Umbilical cord (tissue), 2 donors: Measurements from ENCODE around the gene CCM2. TPM values are rescaled to one million over a fixed set of nuclear protein-coding genes. Genes with fewer than 3 reads are reported as not detected.
A peak's percentile ranks its signal among the peaks of the same experiment; 100 is the strongest.
"Not testable (repeated sequence)": the region's sequence is repeated elsewhere in the genome, so short reads cannot be mapped to it uniquely, and the experiment has no call there.

Source experiments
- DNase-seq: peaks from one replicate; pipeline ENCODE4 v3.0.0-alpha.2; 2015; ENCODE audit warnings: low spot score
- total RNA-seq: library from RNA; depleted of rRNA; stranded (reverse); fragments of >200 nt; gene quantifications from one replicate; pipeline ENCODE4 v1.2.3, GENCODE V29; 2014; ENCODE audit warnings: low replicate concordance; ENCODE audit not compliant: insufficient read depth

Gene CCM2
- total RNA-seq, 1 donor from 2014 or later = 21.4 TPM

DNA sequence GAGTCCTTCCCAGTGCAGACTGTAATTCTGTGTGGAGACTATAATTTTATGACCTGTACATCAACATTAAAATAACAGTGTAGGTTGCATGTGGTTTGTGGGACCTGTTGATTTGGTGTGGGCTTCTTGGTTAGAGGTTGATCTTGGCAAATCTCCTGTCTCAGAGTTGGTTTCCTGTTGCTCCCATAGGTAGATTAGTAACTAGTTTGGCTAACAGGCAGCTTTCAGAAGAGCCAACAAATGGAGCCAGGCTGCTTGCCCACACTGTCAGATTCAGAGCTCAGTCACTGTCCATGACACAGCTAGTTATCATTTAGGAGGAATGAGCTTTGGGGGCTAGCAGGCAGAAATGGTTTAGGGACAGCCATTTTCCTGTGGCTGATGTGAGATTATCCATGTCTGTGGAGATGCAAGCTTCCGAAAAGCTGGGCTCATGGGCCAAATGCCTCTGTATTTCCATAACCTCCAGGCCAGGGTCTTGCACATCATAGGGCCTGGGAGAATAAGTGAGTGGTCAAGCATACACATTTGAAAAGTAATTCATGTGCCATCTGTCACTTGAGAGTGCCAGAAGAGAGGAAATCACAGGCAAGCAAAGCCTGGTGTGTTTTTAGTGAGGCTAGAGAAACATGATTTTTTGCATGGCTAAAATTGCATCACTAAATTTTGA, 33.4 kb downstream of the CCM2 start:
- no peak for DNase-seq

DNA sequence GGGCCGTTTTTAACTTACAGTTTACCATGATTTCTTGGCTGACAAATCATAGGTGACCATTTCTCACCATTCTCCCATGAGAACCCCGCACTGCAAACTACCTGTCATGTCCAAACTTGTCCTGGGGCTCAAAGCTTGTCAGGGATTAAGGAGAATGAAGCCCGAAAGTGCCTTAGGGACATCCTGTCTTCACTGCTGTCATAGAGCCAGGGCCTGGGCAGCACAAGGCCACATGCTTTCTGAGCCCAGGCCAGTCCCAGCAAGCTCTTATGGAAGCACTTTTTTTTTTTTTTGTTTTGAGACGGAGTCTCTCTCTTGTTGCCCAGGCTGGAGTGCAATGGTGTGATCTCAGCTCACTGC, 33.9 kb downstream of the CCM2 start:
- peak; percentile 57 for DNase-seq

DNA sequence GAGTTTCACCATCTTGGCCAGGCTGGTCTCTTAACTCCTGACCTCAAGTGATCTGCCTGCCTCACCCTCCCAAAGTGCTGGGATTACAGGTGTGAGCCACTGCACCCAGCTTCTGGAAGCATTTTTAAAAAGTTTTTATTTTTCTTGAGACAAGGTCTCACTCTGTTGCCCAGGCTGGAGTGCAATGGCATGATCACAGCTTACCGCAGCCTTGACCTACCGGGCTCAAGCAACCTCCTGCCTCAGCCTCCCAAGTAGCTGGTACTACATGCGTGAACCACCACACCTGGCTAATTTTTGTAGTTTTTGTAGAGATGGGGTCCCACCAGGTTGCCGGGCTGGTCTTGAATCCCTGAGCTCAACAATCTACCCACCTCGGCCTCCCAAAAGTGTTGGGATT, 34.7 kb downstream of the CCM2 start:
- DNase-seq = not testable (repeated sequence)

DNA sequence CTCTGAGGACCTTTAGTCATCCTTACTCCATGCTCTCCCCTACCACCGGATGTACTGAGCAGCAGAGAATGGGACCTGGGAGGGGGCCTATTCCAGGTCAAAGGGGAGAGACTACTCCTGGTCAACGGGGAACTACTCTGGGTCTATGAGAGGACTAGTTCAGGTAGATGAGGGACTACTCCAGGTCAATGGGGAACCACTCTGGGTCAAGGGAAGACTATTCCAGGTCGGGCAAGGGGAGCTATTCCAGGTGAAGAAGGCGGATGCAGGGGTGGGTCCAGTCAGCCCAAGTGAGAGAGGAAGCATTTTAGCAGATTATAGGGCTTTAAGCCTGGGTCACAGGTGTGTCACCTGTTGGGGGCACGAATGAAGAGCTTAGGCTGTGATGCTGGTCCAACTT, 35.4 kb downstream of the CCM2 start:
- no peak for DNase-seq

DNA sequence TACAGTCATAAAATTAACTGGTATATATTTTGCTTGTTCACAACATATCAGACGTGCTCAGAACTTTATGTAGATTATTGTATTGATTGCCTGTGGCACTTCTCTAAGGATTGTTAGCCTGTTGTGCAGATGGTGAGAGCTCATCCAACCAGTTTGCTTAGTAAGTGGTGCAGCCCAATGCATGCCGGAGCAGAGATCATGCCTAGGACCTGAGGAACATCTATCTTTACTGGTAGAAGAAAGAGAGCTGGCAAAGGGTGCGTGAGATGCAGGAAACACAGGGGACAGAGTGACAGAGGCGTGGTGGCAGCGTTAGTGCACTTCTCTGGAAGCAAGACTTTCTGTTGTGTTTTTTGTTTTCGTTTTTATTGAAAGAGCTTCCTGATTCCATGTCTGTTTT, 35.9 kb downstream of the CCM2 start:
- DNase-seq = peak; percentile 22

GRCh38 chr7:45036317-45036716, 36.3 kb downstream of the CCM2 start:
- DNase-seq = no peak

GRCh38 chr7:45036796-45037195, 36.8 kb downstream of the CCM2 start:
- no peak for DNase-seq

- no peak for DNase-seq
Measured at GRCh38 chr7:45037876-45038275, 37.9 kb downstream of the CCM2 start.

DNA sequence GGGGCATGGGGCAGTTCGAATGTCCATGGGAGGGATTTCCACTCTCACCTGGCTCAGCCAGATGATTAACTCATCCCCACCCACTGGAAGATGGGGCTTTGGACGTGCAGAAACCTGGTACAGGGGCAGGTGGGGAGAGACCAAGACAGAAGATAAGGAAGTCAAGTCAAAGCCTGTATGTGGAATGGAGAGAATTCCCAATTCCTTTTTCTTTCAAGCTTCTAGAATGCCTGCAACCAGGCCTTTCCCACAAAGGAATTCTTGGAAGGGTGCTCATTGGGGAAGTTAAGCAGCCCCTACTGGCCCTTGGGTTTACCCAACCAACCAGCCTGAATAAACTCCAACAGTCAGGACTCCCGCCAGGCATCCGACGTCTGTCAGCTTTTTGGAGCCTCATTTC, 39.1 kb downstream of the CCM2 start:
- no peak for DNase-seq

DNA sequence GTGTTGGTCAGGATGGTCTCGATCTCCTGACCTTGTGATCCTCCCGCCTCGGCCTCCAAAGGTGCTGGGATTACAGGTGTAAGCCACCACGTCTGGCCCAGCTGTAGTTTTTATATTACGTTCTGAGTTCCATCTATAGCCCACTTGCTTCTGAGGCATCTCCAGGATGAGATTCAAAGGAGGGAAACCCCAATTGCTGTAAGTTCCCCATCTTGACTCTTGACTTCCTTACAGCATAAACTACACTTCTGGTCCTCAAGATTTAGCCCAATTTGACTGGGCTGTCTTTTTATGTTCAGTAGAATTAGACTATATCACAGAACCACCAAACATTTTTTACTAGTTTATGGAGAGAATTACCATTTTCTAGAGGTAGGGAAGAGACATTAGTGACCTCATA, 44.3 kb downstream of the CCM2 start:
- no peak for DNase-seq

DNA sequence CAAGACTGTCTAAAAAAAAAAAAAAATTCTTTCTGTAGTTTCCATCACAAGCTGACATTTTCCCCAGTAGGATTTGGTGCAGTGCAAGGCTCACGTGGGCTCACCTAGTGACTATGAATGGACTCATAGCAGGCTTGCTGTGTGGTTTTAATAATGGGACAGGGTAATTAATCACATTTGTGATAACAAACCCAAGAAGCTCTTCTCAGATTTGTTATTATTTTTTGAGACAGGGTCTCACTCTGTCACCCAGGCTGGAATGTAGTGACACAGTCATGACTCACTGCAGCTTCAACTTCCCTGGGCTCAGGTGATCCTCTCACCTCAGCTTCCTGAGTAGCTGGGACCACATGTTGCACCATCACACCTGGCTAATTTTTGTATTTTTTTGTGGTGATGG, 48.7 kb downstream of the CCM2 start:
- DNase-seq = no peak

- DNase-seq = no peak
Measured at GRCh38 chr7:45050198-45050597, 50.2 kb downstream of the CCM2 start.

DNA sequence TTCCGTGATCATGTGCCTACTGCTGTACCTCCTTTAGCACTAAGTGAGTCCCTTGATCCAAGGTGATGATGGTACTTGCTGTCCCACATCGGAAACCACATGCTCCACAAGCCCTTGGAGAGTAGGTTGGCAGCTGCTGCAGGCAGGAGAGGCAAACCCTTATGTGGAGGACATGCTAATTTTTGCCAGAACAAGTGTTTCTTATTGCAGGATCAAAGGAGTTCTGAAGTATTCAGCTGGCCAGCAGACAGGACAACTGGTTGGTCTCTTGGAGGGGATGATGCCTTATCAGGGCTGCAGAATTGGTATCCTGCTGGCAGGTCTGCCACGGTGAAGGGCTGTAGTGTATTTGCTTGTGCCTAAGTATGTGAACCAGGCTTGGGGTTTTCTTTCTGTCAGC, 52.0 kb downstream of the CCM2 start:
- no peak for DNase-seq

DNA sequence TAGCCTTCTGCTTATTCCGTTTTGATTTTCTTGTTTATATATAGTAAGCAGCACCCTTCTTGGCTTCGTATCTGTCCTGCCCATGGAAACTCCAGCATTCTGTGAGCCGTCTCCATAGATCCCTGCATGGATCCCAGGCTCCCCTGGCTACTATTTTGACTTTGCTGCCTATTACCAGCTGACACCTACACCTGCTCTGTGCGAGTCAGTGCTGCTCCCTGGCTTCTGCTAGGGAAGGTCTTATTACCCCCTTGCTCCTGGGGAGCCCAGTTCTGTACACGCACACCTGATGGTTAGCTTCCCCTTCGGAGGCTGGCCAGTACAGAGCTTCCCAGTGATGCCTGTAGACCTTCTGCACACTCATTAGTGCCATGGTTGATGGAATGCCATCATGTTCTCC, 53.4 kb downstream of the CCM2 start:
- no peak for DNase-seq

- no peak for DNase-seq
Measured at GRCh38 chr7:45053941-45054340, 53.9 kb downstream of the CCM2 start.

GRCh38 chr7:45054442-45054841, 54.4 kb downstream of the CCM2 start:
- no peak for DNase-seq

DNA sequence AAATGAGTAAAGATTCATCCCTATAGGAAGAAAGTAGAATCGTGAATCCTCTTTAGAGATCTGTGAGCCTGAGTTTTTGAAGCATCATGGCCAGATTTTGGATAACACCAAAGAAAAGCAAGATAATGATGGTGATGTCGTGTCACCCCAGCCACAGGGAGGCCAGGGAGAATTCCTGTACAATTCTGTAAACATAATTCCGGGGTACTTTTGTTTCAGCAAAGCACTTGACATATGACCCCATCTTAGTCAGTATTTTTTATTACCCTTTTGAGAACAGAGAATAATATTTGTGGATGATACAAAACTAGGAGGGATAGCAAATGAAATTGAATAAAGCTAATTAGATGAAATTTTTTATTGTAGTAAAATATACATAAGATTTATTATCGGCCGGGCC, 55.0 kb downstream of the CCM2 start:
- no peak for DNase-seq

DNA sequence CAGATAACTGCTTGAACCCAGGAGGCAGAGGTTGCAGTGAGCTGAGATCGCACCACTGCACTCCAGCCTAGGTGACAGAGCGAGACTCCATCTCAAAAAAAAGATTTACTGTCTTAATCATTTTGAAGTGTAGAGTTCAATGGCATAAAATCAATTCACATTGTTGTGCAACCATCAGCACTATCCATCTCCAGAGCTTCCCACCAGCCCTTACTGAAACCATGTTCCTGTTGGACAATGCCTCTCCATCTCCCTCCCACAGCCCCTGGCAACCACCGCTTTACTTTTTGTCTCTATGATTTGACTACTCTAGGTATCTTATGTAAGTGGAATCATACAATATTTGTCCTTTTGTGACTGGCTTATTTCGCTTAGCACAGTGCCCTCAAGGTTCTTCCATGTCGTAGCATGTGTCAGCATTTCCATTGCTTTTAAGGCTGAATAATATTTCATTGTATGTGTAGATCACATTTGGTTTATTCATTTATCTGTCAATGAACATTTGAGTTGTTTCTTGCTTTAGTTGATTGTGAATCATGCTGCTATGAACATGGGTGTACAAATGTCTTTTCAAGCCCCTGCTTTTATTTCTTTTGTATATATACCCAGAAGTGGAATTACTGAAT, 55.7 kb downstream of the CCM2 start:
- no peak for DNase-seq

DNA sequence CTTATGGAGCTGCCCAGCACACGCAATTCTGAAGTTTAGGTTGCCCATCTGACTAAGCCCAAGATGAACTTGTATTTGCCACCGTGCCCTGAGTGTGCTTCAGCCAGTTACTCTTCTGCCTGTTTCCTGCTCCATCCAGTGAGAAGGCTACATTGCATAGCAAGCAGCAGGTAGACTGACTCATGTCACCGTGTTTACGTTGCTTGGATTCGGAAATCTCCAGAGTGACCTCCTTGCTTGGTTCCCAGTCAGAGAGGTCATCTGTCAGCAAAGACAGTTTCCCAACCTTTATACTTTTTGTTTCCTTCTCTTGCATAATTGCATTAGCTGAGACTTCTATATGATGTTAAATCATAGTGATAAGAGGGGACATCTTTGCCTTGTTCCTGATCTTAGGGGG, 57.9 kb downstream of the CCM2 start:
- DNase-seq = no peak

DNA sequence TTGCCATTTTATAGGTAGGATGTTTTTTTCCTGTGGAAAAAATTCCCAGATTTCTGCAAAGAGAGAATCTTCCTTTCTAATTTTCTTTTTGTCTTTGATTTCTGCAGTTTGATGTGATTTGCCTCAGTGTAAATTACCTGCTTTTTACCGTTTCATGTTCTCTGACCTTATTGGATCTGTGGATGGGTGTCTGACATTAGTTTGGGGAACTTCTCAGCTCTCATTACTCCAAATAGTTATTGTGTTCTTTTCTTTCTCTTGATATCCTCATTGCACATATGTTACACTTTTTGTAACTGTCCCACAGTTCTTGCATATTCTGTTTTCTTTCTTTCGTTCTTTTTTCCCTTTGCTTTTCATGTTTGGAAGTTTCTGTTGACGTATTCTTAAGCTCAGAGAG, 60.3 kb downstream of the CCM2 start:
- no peak for DNase-seq

- DNase-seq = no peak
Measured at GRCh38 chr7:45061352-45061751, 61.4 kb downstream of the CCM2 start.

GRCh38 chr7:45061806-45062425, 61.9 kb downstream of the CCM2 start:
- no peak for DNase-seq

DNA sequence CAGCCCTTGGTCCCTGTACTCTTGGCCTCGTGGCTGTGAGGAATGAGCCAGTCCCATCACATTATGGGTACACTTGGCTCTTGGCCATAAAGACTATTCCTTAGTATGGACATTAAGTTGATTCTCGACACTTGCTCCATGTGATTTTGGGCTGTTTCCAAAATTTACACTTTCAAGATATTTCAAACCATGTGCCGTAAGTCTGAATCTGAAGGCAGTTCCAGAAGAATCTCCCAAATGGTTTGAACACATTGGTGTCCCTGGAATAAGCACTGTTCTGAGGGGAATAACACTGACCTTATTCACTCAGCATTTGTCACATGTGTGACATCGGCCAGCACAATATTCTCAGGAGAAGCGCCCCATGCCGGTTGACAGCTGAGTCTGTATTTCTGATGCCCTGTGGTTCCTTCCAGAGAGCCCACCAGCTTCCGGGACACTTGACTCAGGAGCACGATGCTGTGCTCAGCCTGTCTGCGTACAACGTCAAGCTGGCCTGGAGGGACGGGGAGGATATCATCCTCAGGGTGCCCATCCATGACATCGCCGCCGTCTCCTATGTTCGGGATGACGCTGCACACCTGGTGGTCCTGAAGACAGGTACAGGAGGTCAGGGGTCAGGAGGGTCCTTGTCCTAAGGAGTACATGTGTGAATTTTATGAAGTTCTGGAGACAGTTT, 64.2 kb downstream of the CCM2 start:
- DNase-seq = no peak
